GM10266 (cell line): ENCODE measurements around the gene SERPINA12.
A peak's percentile ranks its signal among the peaks of the same experiment; 100 is the strongest.

ENCODE experiments used
- DNase-seq: peaks from one replicate; pipeline ENCODE4 v3.0.0; 2012; ENCODE audit errors: extremely low spot score
- TF ChIP-seq, protein P1 (sequence below): IDR thresholded peaks from 2 replicates; pipeline ENCODE4 v1.5.1; 2012; ENCODE audit warnings: mild to moderate bottlenecking, low read depth; ENCODE audit not compliant: control insufficient read depth, insufficient read depth; ENCODE audit errors: missing control alignments

SERPINA12 gene, protein sequence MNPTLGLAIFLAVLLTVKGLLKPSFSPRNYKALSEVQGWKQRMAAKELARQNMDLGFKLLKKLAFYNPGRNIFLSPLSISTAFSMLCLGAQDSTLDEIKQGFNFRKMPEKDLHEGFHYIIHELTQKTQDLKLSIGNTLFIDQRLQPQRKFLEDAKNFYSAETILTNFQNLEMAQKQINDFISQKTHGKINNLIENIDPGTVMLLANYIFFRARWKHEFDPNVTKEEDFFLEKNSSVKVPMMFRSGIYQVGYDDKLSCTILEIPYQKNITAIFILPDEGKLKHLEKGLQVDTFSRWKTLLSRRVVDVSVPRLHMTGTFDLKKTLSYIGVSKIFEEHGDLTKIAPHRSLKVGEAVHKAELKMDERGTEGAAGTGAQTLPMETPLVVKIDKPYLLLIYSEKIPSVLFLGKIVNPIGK

DNA sequence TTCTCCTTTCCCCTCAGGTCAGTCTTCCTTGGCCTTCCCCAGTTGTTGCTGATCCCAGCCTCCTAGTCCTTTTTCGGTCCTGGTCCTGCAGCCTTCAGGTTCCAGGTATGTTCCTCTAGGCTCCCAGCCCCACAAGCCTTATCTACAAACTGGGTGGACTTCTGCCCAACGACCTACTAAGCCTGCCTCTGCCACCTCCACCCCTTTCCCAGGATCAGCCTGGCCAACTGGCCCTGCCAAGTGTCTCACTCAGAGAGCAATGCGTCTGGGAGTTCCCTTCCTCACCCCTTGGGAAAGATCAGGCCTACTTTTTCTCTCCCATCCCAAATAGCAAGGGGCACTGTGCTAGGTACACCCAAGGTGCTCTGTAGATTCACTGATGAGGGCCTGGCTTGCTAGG lies at the start of gene SERPINA12:
TSS of gene SERPINA12 (minus strand) at position 114 of the 400 bp plus-strand sequence. CDS start 11,072 bp downstream, outside the sequence.
- TF ChIP-seq, protein P1, sequence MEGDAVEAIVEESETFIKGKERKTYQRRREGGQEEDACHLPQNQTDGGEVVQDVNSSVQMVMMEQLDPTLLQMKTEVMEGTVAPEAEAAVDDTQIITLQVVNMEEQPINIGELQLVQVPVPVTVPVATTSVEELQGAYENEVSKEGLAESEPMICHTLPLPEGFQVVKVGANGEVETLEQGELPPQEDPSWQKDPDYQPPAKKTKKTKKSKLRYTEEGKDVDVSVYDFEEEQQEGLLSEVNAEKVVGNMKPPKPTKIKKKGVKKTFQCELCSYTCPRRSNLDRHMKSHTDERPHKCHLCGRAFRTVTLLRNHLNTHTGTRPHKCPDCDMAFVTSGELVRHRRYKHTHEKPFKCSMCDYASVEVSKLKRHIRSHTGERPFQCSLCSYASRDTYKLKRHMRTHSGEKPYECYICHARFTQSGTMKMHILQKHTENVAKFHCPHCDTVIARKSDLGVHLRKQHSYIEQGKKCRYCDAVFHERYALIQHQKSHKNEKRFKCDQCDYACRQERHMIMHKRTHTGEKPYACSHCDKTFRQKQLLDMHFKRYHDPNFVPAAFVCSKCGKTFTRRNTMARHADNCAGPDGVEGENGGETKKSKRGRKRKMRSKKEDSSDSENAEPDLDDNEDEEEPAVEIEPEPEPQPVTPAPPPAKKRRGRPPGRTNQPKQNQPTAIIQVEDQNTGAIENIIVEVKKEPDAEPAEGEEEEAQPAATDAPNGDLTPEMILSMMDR: no peak
- DNase-seq: no peak

DNA sequence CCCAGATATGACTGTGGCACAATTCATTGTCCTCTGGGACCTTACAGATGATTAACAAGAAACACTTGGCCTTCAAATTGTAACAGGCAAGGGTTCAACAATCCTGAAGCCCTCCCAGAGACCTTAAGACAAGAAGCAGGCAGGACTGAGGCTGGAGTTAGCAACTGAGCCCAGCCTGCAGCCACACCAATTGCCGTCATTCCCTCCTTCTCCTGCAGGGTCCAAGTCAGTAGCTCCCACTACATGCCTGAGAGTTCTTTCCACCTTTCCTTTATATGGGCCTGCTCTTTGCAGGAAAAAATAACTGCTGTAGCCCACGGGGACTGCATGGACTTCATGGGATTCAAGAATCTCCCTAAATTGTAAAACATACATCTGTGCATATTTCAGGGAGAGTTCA lies 49.6 kb upstream of the SERPINA12 start:
- TF ChIP-seq, protein P1: no peak
- no peak for DNase-seq

DNA sequence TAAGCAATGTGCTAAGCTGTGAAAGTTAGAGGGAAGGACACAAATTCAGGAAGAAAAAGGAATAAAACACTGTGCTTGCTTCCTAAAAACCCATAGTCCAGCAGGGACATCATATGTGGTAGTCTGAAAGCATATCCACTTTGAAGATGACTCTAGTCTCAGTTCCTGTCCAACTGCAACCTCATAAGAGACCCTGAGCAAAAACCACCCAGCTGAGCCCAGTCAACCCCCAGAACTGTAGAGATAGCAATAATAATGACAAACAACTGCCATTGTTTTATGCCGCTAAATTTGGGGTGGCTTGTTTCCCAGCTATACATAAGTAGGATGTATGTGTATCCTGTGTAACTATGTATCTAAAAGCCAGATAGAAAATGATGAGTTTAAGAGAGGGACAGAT lies 48.1 kb upstream of the SERPINA12 start:
- TF ChIP-seq, protein P1: no peak
- DNase-seq: no peak

DNA sequence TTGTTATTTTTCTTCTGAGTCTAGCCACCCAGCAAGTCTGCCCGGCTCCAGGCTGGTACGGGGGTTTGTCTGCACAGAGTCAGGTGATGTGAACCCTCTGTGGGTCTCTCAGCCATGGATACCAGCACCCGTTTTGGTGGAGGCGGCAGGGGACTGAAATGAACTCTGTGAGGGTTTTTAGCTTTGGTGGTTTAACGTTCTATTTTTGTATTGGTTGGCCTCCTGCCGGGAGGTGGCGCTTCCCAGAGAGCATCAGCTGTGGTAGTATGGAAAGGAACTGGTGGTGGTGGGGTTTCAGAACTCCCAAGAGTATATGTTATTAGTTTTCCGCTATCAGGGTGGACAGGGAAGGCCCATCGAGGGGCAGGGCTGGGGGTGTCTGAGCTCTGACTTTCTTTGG lies 46.7 kb upstream of the SERPINA12 start:
- TF ChIP-seq, protein P1: no peak
- DNase-seq: no peak

DNA sequence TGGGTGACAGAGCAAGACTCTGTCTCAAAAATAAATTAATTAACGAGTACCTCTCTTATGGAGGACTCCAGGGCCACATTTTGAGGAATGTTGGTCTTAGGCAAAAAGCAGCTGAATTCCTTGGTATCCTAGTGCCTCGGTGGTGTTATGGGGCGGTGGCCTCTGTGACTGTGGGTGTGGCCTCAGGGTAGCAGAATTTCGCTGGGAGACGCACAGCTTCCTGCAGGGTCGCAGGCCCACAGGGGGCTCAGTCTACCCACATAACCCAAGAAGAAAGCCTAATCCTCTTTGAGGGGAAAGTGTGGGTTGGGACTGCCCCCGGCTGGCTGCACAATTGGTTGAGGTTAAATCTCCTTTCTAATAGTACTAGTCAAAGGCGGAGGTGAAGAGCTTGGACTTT lies 40.8 kb upstream of the SERPINA12 start:
- TF ChIP-seq, protein P1: no peak
- no peak for DNase-seq

DNA sequence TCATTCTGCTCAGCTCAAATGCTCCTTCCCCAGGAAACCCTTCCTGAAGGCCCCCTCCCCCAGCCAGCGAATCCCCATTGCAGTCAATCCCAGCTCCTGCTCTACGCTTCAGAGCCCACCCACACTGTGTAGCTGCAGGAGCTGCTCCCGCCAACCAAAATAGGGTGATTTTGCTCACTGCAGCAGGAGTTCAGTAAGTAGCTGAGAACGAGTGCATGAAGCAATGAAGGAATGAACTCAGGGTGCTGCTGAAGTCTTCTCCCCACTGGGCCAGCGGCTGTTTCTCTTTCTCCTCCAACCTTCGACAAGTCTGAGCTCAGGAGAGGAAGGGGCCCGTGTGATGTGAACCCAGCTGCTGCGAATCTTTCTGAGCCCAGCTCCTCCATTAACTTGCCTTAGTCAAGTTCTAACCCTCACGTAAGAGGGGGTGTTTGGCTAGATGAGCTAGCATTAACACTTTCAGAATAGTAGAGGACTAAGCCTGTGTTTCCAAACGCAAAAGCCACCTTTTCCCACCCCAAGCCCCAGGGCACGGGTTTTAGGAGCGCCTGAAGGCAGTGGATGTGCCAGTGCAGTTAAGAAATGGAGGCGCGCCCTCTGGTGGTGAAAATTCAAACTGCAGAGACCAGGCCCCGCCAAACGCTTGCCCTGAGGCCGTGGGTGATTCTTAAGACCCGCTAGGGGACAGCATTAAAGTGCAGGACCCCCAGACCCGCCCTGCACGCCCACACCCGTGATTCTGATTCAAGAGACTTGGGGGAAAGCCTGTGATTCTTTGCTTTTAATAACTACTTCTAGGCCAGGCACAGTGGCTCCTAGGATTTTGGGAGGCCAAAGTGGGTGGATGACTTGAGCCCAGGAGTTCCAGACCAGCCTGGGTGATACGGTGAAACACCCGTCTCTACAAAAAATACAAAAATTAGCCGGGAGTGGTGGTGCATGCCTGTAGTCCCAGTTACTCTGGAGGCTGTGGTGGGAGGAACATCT lies 40.0 kb upstream of the SERPINA12 start:
- DNase-seq: peak; percentile 51
- TF ChIP-seq, protein P1: peak; percentile 95
